ENCODE measurements around the gene THBS2. TPM values are rescaled to one million over a fixed set of nuclear protein-coding genes. Genes with fewer than 3 reads are reported as not detected.

Gene THBS2
- total RNA-seq, 2 experiments from 2014 or later: not detected

DNA sequence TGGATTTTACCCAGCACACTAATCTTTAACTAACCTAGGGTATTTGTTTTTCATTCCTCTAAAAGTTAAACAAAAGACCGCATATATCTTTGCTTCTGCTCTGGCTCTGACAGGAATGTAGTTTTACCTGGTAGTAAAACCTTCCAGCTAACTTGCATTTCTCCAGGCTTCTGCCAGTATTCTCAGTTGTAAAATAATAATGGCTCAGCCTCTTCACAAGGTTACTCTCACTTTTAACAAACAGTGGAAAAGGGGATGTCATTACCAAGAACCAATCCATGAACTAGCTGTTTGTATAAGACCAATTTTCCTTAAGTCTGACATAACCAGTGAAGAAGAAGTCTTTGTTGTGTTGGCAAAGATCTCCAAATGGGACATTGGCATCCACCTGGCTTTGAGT, 10.0 kb downstream of the THBS2 start:
- H3K4me1 ChIP-seq (ENCODE audit: insufficient read depth, low read length, poor library complexity, severe bottlenecking): no peaks in the 10 kb centered on the region
- ChIA-PET CTCF (ENCODE audit: unreplicated experiment) (no interaction called here), POLR2A (no interaction called here)
- no peak for DNase-seq (ENCODE audit: low spot score)
- intact Hi-C loops (cut with micrococcal nuclease; ENCODE audit: unreplicated experiment): no loop called here
- TF ChIP-seq, protein P1, sequence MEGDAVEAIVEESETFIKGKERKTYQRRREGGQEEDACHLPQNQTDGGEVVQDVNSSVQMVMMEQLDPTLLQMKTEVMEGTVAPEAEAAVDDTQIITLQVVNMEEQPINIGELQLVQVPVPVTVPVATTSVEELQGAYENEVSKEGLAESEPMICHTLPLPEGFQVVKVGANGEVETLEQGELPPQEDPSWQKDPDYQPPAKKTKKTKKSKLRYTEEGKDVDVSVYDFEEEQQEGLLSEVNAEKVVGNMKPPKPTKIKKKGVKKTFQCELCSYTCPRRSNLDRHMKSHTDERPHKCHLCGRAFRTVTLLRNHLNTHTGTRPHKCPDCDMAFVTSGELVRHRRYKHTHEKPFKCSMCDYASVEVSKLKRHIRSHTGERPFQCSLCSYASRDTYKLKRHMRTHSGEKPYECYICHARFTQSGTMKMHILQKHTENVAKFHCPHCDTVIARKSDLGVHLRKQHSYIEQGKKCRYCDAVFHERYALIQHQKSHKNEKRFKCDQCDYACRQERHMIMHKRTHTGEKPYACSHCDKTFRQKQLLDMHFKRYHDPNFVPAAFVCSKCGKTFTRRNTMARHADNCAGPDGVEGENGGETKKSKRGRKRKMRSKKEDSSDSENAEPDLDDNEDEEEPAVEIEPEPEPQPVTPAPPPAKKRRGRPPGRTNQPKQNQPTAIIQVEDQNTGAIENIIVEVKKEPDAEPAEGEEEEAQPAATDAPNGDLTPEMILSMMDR (conservative IDR thresholded peaks at IDR 0.05; ENCODE audit: low read length): no peak
- no peak for TF ChIP-seq EZH2phosphoT487 (IDR thresholded peaks at IDR 0.05; ENCODE audit: borderline replicate concordance, low read depth, low read length)
- no peaks in the 10 kb centered on the region for H3K36me3 ChIP-seq (ENCODE audit: insufficient read depth, low read length)
- no peaks in the 10 kb centered on the region for H4K20me1 ChIP-seq (ENCODE audit: insufficient read depth, low read length)
- H2AFZ ChIP-seq (ENCODE audit: low read length): no peak overlapping the region
- no peaks in the 10 kb centered on the region for H3K79me2 ChIP-seq (ENCODE audit: insufficient read depth, low read depth, low read length)
- no peaks in the 10 kb centered on the region for H3K9me3 ChIP-seq (ENCODE audit: low read length)
- no peak overlapping the region for H3K4me2 ChIP-seq (ENCODE audit: low read length)
- no TSS peak for BruUV-seq (replicated peaks)
- H3K27ac ChIP-seq (ENCODE audit: low read depth, low read length, poor library complexity, severe bottlenecking): no peak overlapping the region
- no peak overlapping the region for H3K4me3 ChIP-seq (ENCODE audit: low read depth, low read length, poor library complexity, severe bottlenecking)
- no peaks in the 10 kb centered on the region for H3K9me2 ChIP-seq (ENCODE audit: insufficient read depth, low read length)

DNA sequence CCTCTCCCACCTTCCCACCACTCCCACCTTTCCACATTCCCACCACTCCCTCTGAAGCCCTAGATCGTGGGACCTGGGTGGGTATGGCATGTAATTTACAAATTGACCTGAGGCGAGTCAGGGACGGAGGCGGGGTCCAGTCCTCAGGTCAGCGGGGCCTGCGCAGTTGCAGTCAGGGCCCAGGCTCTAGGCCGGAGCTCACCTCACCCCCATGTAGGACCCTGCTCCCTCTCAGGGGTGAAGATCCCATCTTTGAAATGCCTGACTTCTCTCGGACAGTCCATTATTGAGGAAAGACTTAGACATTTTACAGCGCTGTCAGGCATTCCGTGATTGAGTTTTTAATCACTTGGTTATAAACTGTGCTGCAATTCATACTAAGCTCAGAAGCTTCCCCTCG, 10.5 kb downstream of the THBS2 start:
- H3K27ac ChIP-seq (ENCODE audit: low read depth, low read length, poor library complexity, severe bottlenecking): no peak overlapping the region
- no peaks in the 10 kb centered on the region for H3K9me2 ChIP-seq (ENCODE audit: insufficient read depth, low read length)
- DNase-seq (ENCODE audit: low spot score): no peak
- no peaks in the 10 kb centered on the region for H3K4me1 ChIP-seq (ENCODE audit: insufficient read depth, low read length, poor library complexity, severe bottlenecking)
- no peak for TF ChIP-seq EZH2phosphoT487 (IDR thresholded peaks at IDR 0.05; ENCODE audit: borderline replicate concordance, low read depth, low read length)
- TF ChIP-seq, protein P1 (conservative IDR thresholded peaks at IDR 0.05; ENCODE audit: low read length): no peak
- ChIA-PET POLR2A (no interaction called here), CTCF (ENCODE audit: unreplicated experiment) (no interaction called here)
- H3K4me2 ChIP-seq (ENCODE audit: low read length): no peak overlapping the region
- H3K79me2 ChIP-seq (ENCODE audit: insufficient read depth, low read depth, low read length): no peaks in the 10 kb centered on the region
- no peak overlapping the region for H3K4me3 ChIP-seq (ENCODE audit: low read depth, low read length, poor library complexity, severe bottlenecking)
- H2AFZ ChIP-seq (ENCODE audit: low read length): no peak overlapping the region
- H3K36me3 ChIP-seq (ENCODE audit: insufficient read depth, low read length): no peaks in the 10 kb centered on the region
- no TSS peak for BruUV-seq (replicated peaks)
- intact Hi-C loops (cut with micrococcal nuclease; ENCODE audit: unreplicated experiment): no loop called here
- no peaks in the 10 kb centered on the region for H3K9me3 ChIP-seq (ENCODE audit: low read length)
- no peaks in the 10 kb centered on the region for H4K20me1 ChIP-seq (ENCODE audit: insufficient read depth, low read length)

DNA sequence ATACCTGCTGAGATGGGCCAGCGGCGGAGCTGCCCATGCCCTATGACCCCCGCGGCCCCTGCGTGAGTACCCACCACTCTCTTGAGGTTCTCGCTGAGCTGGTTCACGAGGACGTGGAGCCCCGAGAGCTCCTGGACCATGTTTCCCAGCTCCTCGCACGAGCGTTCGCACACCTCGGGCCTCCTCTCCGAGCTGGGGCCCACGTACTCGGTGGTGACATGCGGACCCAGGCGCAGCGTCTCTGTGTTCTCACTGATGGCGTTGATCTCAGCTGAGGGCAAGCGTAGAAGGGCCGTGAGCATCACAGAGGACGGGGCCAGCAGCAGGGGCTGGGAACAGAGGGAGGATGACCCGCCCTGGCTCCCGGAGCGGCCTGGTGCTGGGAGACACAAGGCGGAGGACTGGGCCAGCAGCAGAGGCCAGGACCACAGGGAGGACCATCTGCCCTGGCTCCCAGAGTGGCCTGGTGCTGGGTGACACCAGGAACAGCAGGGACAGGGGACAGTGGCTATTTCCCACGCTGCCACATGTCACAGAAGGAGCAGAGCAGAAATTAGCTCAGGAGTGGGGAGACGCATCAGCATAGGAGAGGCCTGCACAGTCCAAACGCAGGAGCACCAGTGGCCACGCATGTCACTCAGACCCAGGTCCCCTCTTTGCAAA, 11.8 kb downstream of the THBS2 start:
- Histone ChIP-seq H3K4me1 (ENCODE audit: insufficient read depth, low read length, poor library complexity, severe bottlenecking) (no peaks in the 10 kb centered on the region), H3K9me2 (ENCODE audit: insufficient read depth, low read length) (no peaks in the 10 kb centered on the region), H3K9me3 (ENCODE audit: low read length) (no peaks in the 10 kb centered on the region), H3K4me3 (ENCODE audit: low read depth, low read length, poor library complexity, severe bottlenecking) (no peak overlapping the region), H4K20me1 (ENCODE audit: insufficient read depth, low read length) (no peaks in the 10 kb centered on the region), H3K36me3 (ENCODE audit: insufficient read depth, low read length) (no peaks in the 10 kb centered on the region), H2AFZ (ENCODE audit: low read length) (no peak overlapping the region), H3K27ac (ENCODE audit: low read depth, low read length, poor library complexity, severe bottlenecking) (no peak overlapping the region), H3K4me2 (ENCODE audit: low read length) (no peak overlapping the region), H3K79me2 (ENCODE audit: insufficient read depth, low read depth, low read length) (no peaks in the 10 kb centered on the region)
- no peak for TF ChIP-seq EZH2phosphoT487 (IDR thresholded peaks at IDR 0.05; ENCODE audit: borderline replicate concordance, low read depth, low read length)
- TF ChIP-seq, protein P1 (conservative IDR thresholded peaks at IDR 0.05; ENCODE audit: low read length): no peak
- ChIA-PET CTCF (ENCODE audit: unreplicated experiment) (no interaction called here), POLR2A (interaction anchor here (0.6 kb wide), 1 partner anchor 8 kb away, joined by 5 read pairs; no protein-coding TSS in a partner anchor)
- BruUV-seq (replicated peaks): no TSS peak
- DNase-seq (ENCODE audit: low spot score): no peak
- intact Hi-C loops (cut with micrococcal nuclease; ENCODE audit: unreplicated experiment): no loop called here

Measured in OCI-LY7 (cell line).